Ecto neural progenitor cell (in vitro differentiated cells): Measurements from ENCODE around the gene IGFL4.

ENCODE experiments used
- DNase-seq: peaks from one replicate; pipeline ENCODE4 v3.0.0-alpha.2; 2018; ENCODE audit warnings: low spot score

IGFL4 gene

DNA sequence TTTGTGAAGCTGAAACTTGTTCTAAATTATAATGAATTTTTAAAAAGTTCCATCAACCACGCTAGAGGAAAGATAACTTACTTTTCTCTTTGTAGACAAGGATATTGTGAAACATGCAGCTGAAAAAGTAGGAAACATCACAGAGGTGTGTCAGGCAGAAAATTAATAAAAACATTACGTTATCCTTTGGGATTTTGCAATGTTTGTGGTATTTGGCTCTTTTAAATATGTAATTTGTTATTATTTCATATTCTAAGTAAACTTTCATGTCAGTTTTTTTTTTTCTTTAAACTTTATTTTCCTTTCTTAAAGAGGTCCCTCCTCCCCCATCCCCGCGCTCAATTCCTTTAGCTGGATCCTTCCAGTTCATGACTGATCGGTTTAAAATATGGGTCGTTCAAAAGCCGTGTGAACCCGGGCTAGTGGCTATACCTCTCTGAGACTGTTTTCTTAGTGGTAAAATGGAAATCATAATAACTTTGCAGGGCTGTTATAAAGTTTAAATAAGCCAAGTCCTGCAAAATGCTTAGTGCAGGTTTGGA lies 46.3 kb downstream of the IGFL4 start:
- no peak for DNase-seq

- no peak for DNase-seq
Observed at GRCh38 chr19:45990113-45990728, 50.6 kb downstream of the IGFL4 start.
